ENCODE results near the gene DCST2. TPM values are rescaled to one million over a fixed set of nuclear protein-coding genes. Genes with fewer than 3 reads are reported as not detected.

The DCST2 gene
- total and polyA plus RNA-seq, 2 of the 8 experiments (the other 6 are each of a cell fraction or from before 2014, with no cell fraction given) = 0.43 to 2.1 TPM

DNA sequence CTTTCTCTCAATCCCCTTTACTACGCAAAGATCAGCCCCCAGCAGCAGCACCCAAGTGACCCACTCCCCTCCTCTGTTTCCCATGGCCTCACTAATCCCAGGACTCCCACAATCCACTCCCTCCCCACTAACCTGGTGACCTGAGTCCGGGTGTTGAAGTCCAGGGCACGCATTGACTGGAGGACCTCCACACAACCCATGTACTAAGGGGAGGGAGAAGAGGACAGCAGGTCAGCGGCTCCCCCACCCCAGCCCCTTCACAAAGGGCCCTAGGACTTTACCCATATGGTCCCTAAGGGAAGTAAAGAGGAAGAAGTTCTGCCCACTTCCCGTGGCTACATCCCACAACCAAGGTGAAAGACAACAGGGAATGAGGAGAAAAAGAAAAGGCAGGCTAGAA, 64.3 kb downstream of the DCST2 start (continued):
- no peak for TF ChIP-seq BACH1 (IDR thresholded peaks at IDR 0.05; ENCODE audit: low read length)
- no peak for TF ChIP-seq RFX5 (IDR thresholded peaks at IDR 0.05; ENCODE audit: borderline replicate concordance, low read depth, low read length)

Measured in H1 (cell line).